ENCODE results near the gene ZNF414. TPM values are rescaled to one million over a fixed set of nuclear protein-coding genes. Genes with fewer than 3 reads are reported as not detected.

Gene ZNF414
- total and polyA plus RNA-seq, 9 of the 15 experiments (the other 6 are each of a cell fraction or from before 2014, with no cell fraction given) = 0.03 to 27.2 (median 2.2) TPM; not detected in 2

DNA sequence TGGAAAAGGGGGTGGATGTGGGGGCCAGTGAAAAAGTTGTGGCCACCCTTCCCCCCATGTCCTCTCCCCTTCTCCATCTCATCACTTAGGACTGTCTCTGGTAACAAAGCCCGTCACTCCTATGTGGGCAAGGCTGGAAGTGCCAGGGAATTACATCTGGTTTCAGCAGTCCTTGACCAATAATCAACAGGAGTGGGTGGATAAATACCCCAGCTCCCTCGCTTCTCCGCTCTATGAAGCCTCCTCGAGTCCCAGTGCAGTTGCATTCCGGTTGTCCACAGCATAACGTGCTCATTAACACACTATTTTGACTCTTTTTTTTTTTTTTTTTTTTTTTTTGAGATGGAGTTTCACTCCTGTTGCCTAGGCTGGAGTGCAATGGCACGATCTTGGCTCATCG is 31.8 kb upstream of the ZNF414 start:
- Histone ChIP-seq H3K4me3 (no peak overlapping the region), H3K27me3 (ENCODE audit: control insufficient read depth in 2 of 2, insufficient read depth in 2 of 2, low read length in 2 of 2) (no peaks in the 10 kb centered on the region; a peak in 2 of 5 replicates), H3K9ac (ENCODE audit: insufficient read depth in 1 of 2, low read depth in 2 of 2, low read length in 2 of 2) (no peak overlapping the region), H3K4me2 (ENCODE audit: insufficient read depth, low read length) (no peak overlapping the region), H3K4me1 (replicated peaks in 1 of 2; ENCODE audit: control insufficient read depth in 2 of 2, insufficient read depth in 2 of 2, low read length in 2 of 2) (peaks cover 0 to 4% of the 10 kb centered on the region in 2 experiments; a peak in 2 of 5 replicates), H4K20me1 (replicated peaks; ENCODE audit: control insufficient read depth, insufficient read depth, low read length) (no peaks in the 10 kb centered on the region), H2AFZ (ENCODE audit: low read depth, low read length) (no peak overlapping the region), H3K36me3 (ENCODE audit: control insufficient read depth, insufficient read depth, low read length) (no peaks in the 10 kb centered on the region), H3K27ac (ENCODE audit: extremely low read depth, low read depth, low read length) (no peak overlapping the region), H3K9me1 (ENCODE audit: control insufficient read depth, insufficient read depth, low read length) (no peaks in the 10 kb centered on the region), H3K9me3 (replicated peaks; ENCODE audit: control insufficient read depth, insufficient read depth, low read depth, low read length) (no peaks in the 10 kb centered on the region; the same call in 1 of the 2 replicates), H3K79me2 (ENCODE audit: control insufficient read depth, insufficient read depth, low read length) (no peaks in the 10 kb centered on the region)
- in situ Hi-C loops (cut with MboI) (no loop called here), intact Hi-C loops (cut with micrococcal nuclease) (no loop called here)
- no TSS peak for BruUV-seq (replicated peaks)
- ChIA-PET POLR2A (interaction anchor here (0.6 kb wide), 1 partner anchor 212 kb away, joined by 3 read pairs; no protein-coding TSS in a partner anchor), CTCF (ENCODE audit: low intra/inter-chr PET ratio) (no interaction called here)
- FAIRE-seq (no peak), DNase-seq (ENCODE audit: extremely low read depth in 1 of 4, low spot score in 3 of 4) (no peak), ATAC-seq (no peak)
- TF ChIP-seq XRCC4 (IDR thresholded peaks at IDR 0.05; ENCODE audit: extremely low read depth, insufficient read depth, insufficient read length) (no peak), FOS (IDR thresholded peaks at IDR 0.05; ENCODE audit: extremely low read depth, insufficient read length) (no peak), DACH1 (IDR thresholded peaks at IDR 0.05; ENCODE audit: partially characterized antibody) (no peak), ZNF184 (CRISPR knock-in tag; IDR thresholded peaks at IDR 0.05) (no peak), ZNF75A (CRISPR knock-in tag; IDR thresholded peaks at IDR 0.05) (no peak), KLF10 (CRISPR knock-in tag; IDR thresholded peaks at IDR 0.05) (no peak), JUND (IDR thresholded peaks at IDR 0.05; ENCODE audit: borderline replicate concordance, low read depth, low read length) (no peak), JUND (tag; IDR thresholded peaks at IDR 0.05; ENCODE audit: borderline replicate concordance, low read depth, low read length) (no peak)
- TF ChIP-seq, protein P1, sequence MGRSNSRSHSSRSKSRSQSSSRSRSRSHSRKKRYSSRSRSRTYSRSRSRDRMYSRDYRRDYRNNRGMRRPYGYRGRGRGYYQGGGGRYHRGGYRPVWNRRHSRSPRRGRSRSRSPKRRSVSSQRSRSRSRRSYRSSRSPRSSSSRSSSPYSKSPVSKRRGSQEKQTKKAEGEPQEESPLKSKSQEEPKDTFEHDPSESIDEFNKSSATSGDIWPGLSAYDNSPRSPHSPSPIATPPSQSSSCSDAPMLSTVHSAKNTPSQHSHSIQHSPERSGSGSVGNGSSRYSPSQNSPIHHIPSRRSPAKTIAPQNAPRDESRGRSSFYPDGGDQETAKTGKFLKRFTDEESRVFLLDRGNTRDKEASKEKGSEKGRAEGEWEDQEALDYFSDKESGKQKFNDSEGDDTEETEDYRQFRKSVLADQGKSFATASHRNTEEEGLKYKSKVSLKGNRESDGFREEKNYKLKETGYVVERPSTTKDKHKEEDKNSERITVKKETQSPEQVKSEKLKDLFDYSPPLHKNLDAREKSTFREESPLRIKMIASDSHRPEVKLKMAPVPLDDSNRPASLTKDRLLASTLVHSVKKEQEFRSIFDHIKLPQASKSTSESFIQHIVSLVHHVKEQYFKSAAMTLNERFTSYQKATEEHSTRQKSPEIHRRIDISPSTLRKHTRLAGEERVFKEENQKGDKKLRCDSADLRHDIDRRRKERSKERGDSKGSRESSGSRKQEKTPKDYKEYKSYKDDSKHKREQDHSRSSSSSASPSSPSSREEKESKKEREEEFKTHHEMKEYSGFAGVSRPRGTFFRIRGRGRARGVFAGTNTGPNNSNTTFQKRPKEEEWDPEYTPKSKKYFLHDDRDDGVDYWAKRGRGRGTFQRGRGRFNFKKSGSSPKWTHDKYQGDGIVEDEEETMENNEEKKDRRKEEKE (IDR thresholded peaks at IDR 0.05; ENCODE audit: borderline replicate concordance in 1 of 2, control insufficient read depth in 1 of 2, low read depth in 2 of 2, low read length in 1 of 2) = no peak
- TF ChIP-seq, protein P2, sequence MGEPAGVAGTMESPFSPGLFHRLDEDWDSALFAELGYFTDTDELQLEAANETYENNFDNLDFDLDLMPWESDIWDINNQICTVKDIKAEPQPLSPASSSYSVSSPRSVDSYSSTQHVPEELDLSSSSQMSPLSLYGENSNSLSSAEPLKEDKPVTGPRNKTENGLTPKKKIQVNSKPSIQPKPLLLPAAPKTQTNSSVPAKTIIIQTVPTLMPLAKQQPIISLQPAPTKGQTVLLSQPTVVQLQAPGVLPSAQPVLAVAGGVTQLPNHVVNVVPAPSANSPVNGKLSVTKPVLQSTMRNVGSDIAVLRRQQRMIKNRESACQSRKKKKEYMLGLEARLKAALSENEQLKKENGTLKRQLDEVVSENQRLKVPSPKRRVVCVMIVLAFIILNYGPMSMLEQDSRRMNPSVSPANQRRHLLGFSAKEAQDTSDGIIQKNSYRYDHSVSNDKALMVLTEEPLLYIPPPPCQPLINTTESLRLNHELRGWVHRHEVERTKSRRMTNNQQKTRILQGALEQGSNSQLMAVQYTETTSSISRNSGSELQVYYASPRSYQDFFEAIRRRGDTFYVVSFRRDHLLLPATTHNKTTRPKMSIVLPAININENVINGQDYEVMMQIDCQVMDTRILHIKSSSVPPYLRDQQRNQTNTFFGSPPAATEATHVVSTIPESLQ (CRISPR knock-in tag; IDR thresholded peaks at IDR 0.05) = no peak
- TF ChIP-seq, protein P3, sequence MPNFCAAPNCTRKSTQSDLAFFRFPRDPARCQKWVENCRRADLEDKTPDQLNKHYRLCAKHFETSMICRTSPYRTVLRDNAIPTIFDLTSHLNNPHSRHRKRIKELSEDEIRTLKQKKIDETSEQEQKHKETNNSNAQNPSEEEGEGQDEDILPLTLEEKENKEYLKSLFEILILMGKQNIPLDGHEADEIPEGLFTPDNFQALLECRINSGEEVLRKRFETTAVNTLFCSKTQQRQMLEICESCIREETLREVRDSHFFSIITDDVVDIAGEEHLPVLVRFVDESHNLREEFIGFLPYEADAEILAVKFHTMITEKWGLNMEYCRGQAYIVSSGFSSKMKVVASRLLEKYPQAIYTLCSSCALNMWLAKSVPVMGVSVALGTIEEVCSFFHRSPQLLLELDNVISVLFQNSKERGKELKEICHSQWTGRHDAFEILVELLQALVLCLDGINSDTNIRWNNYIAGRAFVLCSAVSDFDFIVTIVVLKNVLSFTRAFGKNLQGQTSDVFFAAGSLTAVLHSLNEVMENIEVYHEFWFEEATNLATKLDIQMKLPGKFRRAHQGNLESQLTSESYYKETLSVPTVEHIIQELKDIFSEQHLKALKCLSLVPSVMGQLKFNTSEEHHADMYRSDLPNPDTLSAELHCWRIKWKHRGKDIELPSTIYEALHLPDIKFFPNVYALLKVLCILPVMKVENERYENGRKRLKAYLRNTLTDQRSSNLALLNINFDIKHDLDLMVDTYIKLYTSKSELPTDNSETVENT (CRISPR knock-in tag; IDR thresholded peaks at IDR 0.05) = no peak
- 29% methylated on average over 6 of the region's 8 CpGs for WGBS (ENCODE audit: insufficient coverage, low coverage, missing lambda C conversion rate)

Data from K562 (cell line).